Mesendoderm (in vitro differentiated cells): ENCODE results near the gene ACSS2.
A peak's percentile ranks its signal among the peaks of the same experiment; 100 is the strongest.

Experiments used
- DNase-seq: peaks from one replicate; pipeline ENCODE4 v3.0.0; 2013
- H2AK5ac ChIP-seq: 2 replicates; pipeline ENCODE4 v1.6.1; 2013; ENCODE audit warnings: low read length, inconsistent platforms
- H2BK120ac ChIP-seq: 2 replicates; pipeline ENCODE4 v1.6.1; 2013; ENCODE audit warnings: low read depth, mild to moderate bottlenecking, low read length, moderate library complexity, mixed read lengths
- H2BK15ac ChIP-seq: replicated peaks from 2 replicates; pipeline ENCODE4 v1.6.1; 2013; ENCODE audit warnings: low read depth, mild to moderate bottlenecking, moderate library complexity
- H2BK5ac ChIP-seq: 2 replicates; pipeline ENCODE4 v1.6.1; 2013; ENCODE audit warnings: low read length, inconsistent platforms
- H3K18ac ChIP-seq: 2 replicates; pipeline ENCODE4 v1.6.1; 2013; ENCODE audit warnings: mild to moderate bottlenecking, low read length, mixed read lengths
- H3K23ac ChIP-seq: one replicate; pipeline ENCODE4 v1.6.1; 2013; ENCODE audit warnings: low read length
- H3K27ac ChIP-seq: 2 replicates; pipeline ENCODE4 v1.5.1; 2013; ENCODE audit warnings: low read depth, mild to moderate bottlenecking, inconsistent platforms, low read length, moderate library complexity
- H3K27me3 ChIP-seq: 2 replicates; pipeline ENCODE4 v1.6.1; 2013; ENCODE audit warnings: low read length, control low read depth, mild to moderate bottlenecking, inconsistent platforms; ENCODE audit not compliant: insufficient read depth, poor library complexity
- H3K36me3 ChIP-seq: 2 replicates; pipeline ENCODE4 v1.6.1; 2013; ENCODE audit warnings: low read length, inconsistent platforms; ENCODE audit not compliant: control insufficient read depth, insufficient read depth
- H3K4ac ChIP-seq: one replicate; pipeline ENCODE4 v1.6.1; 2013; ENCODE audit warnings: low read depth, mild to moderate bottlenecking, low read length, moderate library complexity
- H3K4me1 ChIP-seq: 2 replicates; pipeline ENCODE4 v1.6.1; 2013; ENCODE audit warnings: low read depth, low read length, inconsistent platforms; ENCODE audit not compliant: control insufficient read depth
- H3K4me2 ChIP-seq: 2 replicates; pipeline ENCODE4 v1.6.1; 2013; ENCODE audit warnings: low read length
- H3K4me3 ChIP-seq: 2 replicates; pipeline ENCODE4 v1.5.1; 2013; ENCODE audit warnings: mild to moderate bottlenecking, low read length
- H3K56ac ChIP-seq: one replicate; pipeline ENCODE4 v1.6.1; 2013; ENCODE audit warnings: low read length
- H3K79me1 ChIP-seq: 2 replicates; pipeline ENCODE4 v1.6.1; 2013; ENCODE audit warnings: low read length, inconsistent platforms
- H3K79me2 ChIP-seq: 2 replicates; pipeline ENCODE4 v1.6.1; 2013; ENCODE audit warnings: mild to moderate bottlenecking, low read length; ENCODE audit not compliant: control insufficient read depth, insufficient read depth
- H3K9ac ChIP-seq: 2 replicates; pipeline ENCODE4 v1.6.1; 2013; ENCODE audit warnings: low read length, inconsistent platforms
- H4K5ac ChIP-seq: one replicate; pipeline ENCODE4 v1.6.1; 2013; ENCODE audit warnings: low read length
- H4K8ac ChIP-seq: one replicate; pipeline ENCODE4 v1.6.1; 2013; ENCODE audit warnings: low read depth, mild to moderate bottlenecking, control low read depth, low read length, moderate library complexity
- WGBS: extraction: QIAGEN DNeasy Blood & Tissue Kit; methylation state at CpG from one replicate; pipeline ENCODE4 v1.1.7; 2013; ENCODE audit warnings: low lambda C conversion rate, missing lambda C conversion rate; ENCODE audit not compliant: insufficient coverage; ENCODE audit errors: extremely low coverage; 5-methylcytosine and 5-hydroxymethylcytosine counted together

ACSS2 gene

GRCh38 chr20:34920055-34920454 is 43.6 kb downstream of the ACSS2 start:
- Histone ChIP-seq H3K9ac (no peak overlapping the region), H3K18ac (no peak overlapping the region), H2BK5ac (no peak overlapping the region), H3K4me1 (no peaks in the 10 kb centered on the region), H3K79me1 (no peaks in the 10 kb centered on the region), H2BK120ac (no peak overlapping the region), H2AK5ac (no peak overlapping the region), H3K4me2 (no peak overlapping the region), H2BK15ac (no peak overlapping the region), H3K27ac (no peak overlapping the region), H3K79me2 (no peaks in the 10 kb centered on the region), H4K8ac (no peak overlapping the region), H4K5ac (no peak overlapping the region), H3K27me3 (no peaks in the 10 kb centered on the region), H3K23ac (no peak overlapping the region), H3K4me3 (no peak overlapping the region), H3K36me3 (peaks cover 2% of the 10 kb centered on the region), H3K4ac (no peak overlapping the region), H3K56ac (no peak overlapping the region)
- no peak for DNase-seq

DNA sequence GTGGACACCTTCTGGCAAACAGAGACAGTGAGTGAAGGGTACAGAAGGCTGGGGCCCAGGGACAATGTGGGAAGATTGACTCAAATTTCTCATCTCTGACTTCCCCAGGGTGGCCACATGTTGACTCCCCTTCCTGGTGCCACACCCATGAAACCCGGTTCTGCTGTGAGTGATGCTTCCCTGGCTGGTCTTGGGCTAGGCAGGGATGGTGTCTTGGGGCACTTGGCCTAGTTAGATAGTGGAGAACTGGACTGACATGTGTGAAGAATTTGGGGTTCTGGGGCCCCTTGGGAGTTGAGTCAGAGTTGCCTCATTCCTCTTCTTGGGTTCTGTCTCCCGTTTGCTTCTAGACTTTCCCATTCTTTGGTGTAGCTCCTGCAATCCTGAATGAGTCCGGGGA is 45.0 kb downstream of the ACSS2 start:
- no peak overlapping the region for H2BK15ac ChIP-seq
- no peak overlapping the region for H3K18ac ChIP-seq
- H3K79me2 ChIP-seq: no peaks in the 10 kb centered on the region
- no peaks in the 10 kb centered on the region for H3K4me1 ChIP-seq
- DNase-seq: no peak
- no peak overlapping the region for H2BK120ac ChIP-seq
- no peak overlapping the region for H3K9ac ChIP-seq
- H3K27ac ChIP-seq: no peak overlapping the region
- no peak overlapping the region for H2BK5ac ChIP-seq
- no peak overlapping the region for H3K23ac ChIP-seq
- H3K4me2 ChIP-seq: no peak overlapping the region
- no peaks in the 10 kb centered on the region for H3K79me1 ChIP-seq
- peaks cover 2% of the 10 kb centered on the region for H3K36me3 ChIP-seq
- no peak overlapping the region for H4K5ac ChIP-seq
- no peak overlapping the region for H2AK5ac ChIP-seq
- H4K8ac ChIP-seq: no peak overlapping the region
- no peak overlapping the region for H3K56ac ChIP-seq
- H3K27me3 ChIP-seq: no peaks in the 10 kb centered on the region
- no peak overlapping the region for H3K4ac ChIP-seq
- H3K4me3 ChIP-seq: no peak overlapping the region
- no CpG with 5 or more reads among the region's 3 CpGs for WGBS

- Histone ChIP-seq H3K79me1 (no peaks in the 10 kb centered on the region), H3K4me3 (no peak overlapping the region), H2BK120ac (no peak overlapping the region), H3K27me3 (no peaks in the 10 kb centered on the region), H2BK5ac (no peak overlapping the region), H3K36me3 (peaks cover 2% of the 10 kb centered on the region), H2BK15ac (no peak overlapping the region), H4K5ac (no peak overlapping the region), H4K8ac (no peak overlapping the region), H3K4ac (no peak overlapping the region), H3K4me1 (no peaks in the 10 kb centered on the region), H3K27ac (no peak overlapping the region), H3K23ac (no peak overlapping the region), H2AK5ac (no peak overlapping the region), H3K18ac (no peak overlapping the region), H3K9ac (no peak overlapping the region), H3K4me2 (no peak overlapping the region), H3K56ac (no peak overlapping the region), H3K79me2 (no peaks in the 10 kb centered on the region)
- WGBS: no CpG with 5 or more reads among the region's 5 CpGs
- peak; percentile 56 for DNase-seq
Measured at GRCh38 chr20:34922654-34923381, 46.4 kb downstream of the ACSS2 start.

DNA sequence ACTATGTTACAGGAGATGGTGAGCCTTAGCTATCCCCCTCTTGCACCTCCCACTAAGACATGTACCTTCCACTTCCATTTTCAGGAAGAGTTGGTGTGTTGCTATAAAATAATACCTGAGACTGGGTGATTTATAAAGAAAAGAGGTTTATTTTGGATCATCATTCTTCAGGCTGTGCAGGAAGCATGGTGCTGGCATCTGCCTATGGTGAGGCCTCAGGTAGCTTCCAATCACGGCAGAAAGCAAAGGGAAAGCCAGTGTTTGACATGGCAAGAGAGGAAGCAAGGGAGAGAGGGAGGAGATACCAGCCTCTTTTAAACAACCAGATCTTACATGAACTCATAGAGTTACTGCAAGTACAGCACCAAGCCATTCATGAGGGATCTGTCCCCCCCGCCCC is 47.0 kb downstream of the ACSS2 start:
- H3K4me3 ChIP-seq: no peak overlapping the region
- no peak overlapping the region for H3K56ac ChIP-seq
- no CpG with 5 or more reads among the region's 2 CpGs for WGBS
- no peak overlapping the region for H2BK120ac ChIP-seq
- H4K8ac ChIP-seq: no peak overlapping the region
- no peak for DNase-seq
- no peak overlapping the region for H3K23ac ChIP-seq
- H3K27me3 ChIP-seq: no peaks in the 10 kb centered on the region
- H2BK5ac ChIP-seq: no peak overlapping the region
- no peak overlapping the region for H2BK15ac ChIP-seq
- H3K4ac ChIP-seq: no peak overlapping the region
- no peaks in the 10 kb centered on the region for H3K79me1 ChIP-seq
- H3K27ac ChIP-seq: no peak overlapping the region
- no peak overlapping the region for H2AK5ac ChIP-seq
- no peak overlapping the region for H4K5ac ChIP-seq
- peaks cover 2% of the 10 kb centered on the region for H3K36me3 ChIP-seq
- H3K79me2 ChIP-seq: no peaks in the 10 kb centered on the region
- no peak overlapping the region for H3K18ac ChIP-seq
- no peaks in the 10 kb centered on the region for H3K4me1 ChIP-seq
- no peak overlapping the region for H3K4me2 ChIP-seq
- H3K9ac ChIP-seq: no peak overlapping the region

DNA sequence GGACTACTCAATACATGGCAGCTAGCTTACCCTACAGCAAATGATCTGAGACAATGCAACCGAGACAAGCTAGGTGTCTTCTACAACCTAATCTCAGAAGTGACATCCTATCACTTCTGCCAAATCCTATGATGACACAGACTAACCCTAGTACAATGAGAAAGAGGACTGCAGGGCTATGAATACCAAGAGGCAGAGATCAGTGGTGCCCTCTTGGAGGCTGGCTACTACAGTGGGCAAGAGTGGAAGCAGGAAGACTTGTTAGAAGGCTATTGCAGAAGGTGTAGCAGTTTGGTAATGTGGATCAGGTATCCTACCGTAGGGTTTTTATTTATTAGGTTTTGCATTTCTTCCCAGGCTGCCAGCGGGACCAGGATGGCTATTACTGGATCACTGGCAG is 48.9 kb downstream of the ACSS2 start:
- no peaks in the 10 kb centered on the region for H3K79me1 ChIP-seq

GRCh38 chr20:34925981-34926380 is 49.6 kb downstream of the ACSS2 start:
- Histone ChIP-seq H4K5ac (no peak overlapping the region), H3K79me2 (no peaks in the 10 kb centered on the region), H3K27ac (no peak overlapping the region), H3K4ac (no peak overlapping the region), H2BK120ac (no peak overlapping the region), H3K23ac (no peak overlapping the region), H3K4me2 (no peak overlapping the region), H3K36me3 (peaks cover 5% of the 10 kb centered on the region), H3K79me1 (no peaks in the 10 kb centered on the region), H3K18ac (no peak overlapping the region), H3K27me3 (no peaks in the 10 kb centered on the region), H4K8ac (no peak overlapping the region), H3K56ac (no peak overlapping the region), H3K4me3 (no peak overlapping the region), H2BK15ac (no peak overlapping the region), H3K4me1 (no peaks in the 10 kb centered on the region), H3K9ac (no peak overlapping the region), H2BK5ac (no peak overlapping the region), H2AK5ac (no peak overlapping the region)
- no CpG with 5 or more reads among the region's 1 CpG for WGBS
- peak; percentile 7 for DNase-seq

More for the DNA sequence above, 48.9 kb downstream of the ACSS2 start:
- Histone ChIP-seq H3K4me3 (no peak overlapping the region), H2AK5ac (no peak overlapping the region), H2BK5ac (no peak overlapping the region), H4K8ac (no peak overlapping the region), H3K9ac (no peak overlapping the region), H3K27ac (no peak overlapping the region), H3K4ac (no peak overlapping the region), H3K79me2 (no peaks in the 10 kb centered on the region), H3K4me1 (no peaks in the 10 kb centered on the region), H3K23ac (no peak overlapping the region), H3K36me3 (peaks cover 5% of the 10 kb centered on the region), H3K56ac (no peak overlapping the region), H2BK15ac (no peak overlapping the region), H3K18ac (no peak overlapping the region), H4K5ac (no peak overlapping the region), H3K27me3 (no peaks in the 10 kb centered on the region), H2BK120ac (no peak overlapping the region), H3K4me2 (no peak overlapping the region)
- no peak for DNase-seq
- WGBS: no CpG with 5 or more reads among the region's 3 CpGs
